ENCODE data around the gene CALML4.

The CALML4 gene

DNA sequence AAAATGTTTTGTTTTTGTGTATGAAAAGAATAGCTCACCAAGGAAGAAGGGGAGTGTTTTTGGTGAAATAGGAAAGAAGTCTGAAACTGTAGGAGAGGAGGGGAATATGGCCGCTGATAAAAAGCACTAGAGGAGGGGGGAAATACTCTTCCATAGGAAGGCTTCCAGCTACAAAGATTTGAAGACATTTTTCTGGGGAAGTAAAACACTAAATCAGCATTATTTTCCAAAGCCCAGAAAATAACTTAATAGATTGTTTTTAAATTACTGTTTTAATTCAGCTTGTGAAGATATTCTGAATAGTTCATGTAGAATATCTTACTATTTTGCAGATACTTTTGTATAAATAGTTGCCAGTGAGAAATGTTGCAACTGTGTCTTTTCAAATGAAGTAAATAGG, 54.9 kb downstream of the CALML4 start:
- Histone ChIP-seq H3K36me3 (ENCODE audit: control insufficient read depth, low read depth, low read length) (peaks cover 10% of the 10 kb centered on the region), H3K4me1 (ENCODE audit: control insufficient read depth, low read depth, low read length) (no peaks in the 10 kb centered on the region), H3K4me3 (ENCODE audit: low read length) (no peak overlapping the region), H3K27ac (ENCODE audit: low read length) (no peak overlapping the region), H3K9ac (ENCODE audit: low read length) (no peak overlapping the region), H3K27me3 (ENCODE audit: control insufficient read depth, insufficient read depth, low read length) (no peaks in the 10 kb centered on the region), H3K9me3 (ENCODE audit: control insufficient read depth, low read depth, low read length) (no peaks in the 10 kb centered on the region)

DNA sequence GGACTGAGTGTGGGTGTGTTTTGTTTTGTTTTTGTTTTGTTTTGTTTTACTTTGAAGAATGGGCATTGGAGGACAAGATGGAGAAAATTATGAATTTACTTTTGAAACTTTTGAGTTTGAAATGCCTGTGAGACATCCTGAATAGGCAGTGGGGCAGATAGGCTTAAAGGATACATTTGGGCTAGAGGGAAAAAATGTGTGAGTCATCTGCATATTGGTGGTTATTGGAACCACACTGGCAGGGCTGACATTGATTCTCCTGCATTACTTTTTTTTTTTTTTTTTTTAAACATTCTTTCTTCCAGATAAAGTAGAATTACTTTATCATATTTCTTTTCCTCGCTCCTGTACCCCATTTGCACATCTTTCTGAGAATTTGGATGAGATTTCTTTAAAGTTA, 56.1 kb downstream of the CALML4 start:
- no peak overlapping the region for H3K4me3 ChIP-seq (ENCODE audit: low read length)
- no peaks in the 10 kb centered on the region for H3K9me3 ChIP-seq (ENCODE audit: control insufficient read depth, low read depth, low read length)
- no peak overlapping the region for H3K27ac ChIP-seq (ENCODE audit: low read length)
- no peak overlapping the region for H3K9ac ChIP-seq (ENCODE audit: low read length)
- no peaks in the 10 kb centered on the region for H3K27me3 ChIP-seq (ENCODE audit: control insufficient read depth, insufficient read depth, low read length)
- H3K36me3 ChIP-seq (ENCODE audit: control insufficient read depth, low read depth, low read length), result peaks cover 10% of the 10 kb centered on the region
- H3K4me1 ChIP-seq (ENCODE audit: control insufficient read depth, low read depth, low read length), result no peaks in the 10 kb centered on the region

DNA sequence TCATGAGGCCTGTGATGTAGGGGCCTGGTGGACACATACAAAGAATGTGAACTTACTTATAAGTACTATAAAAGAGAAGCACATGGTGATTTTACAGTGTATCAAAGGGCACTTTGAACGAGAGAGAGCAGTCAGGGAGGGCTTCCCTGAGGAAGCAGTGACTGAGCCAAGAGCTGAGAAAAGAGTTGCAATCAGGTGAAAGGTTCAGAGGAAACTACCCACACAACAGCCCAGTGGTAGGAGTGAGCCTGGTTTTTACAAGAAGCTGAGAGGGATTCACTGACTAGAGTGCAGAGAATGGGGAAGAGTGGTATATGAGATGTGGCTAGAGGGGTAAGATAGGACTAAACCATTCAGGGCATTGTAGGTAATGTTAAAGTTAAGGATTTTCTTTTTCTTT, 57.1 kb downstream of the CALML4 start:
- Histone ChIP-seq H3K9ac (ENCODE audit: low read length) (no peak overlapping the region), H3K36me3 (ENCODE audit: control insufficient read depth, low read depth, low read length) (peaks cover 10% of the 10 kb centered on the region), H3K4me3 (ENCODE audit: low read length) (no peak overlapping the region), H3K27me3 (ENCODE audit: control insufficient read depth, insufficient read depth, low read length) (no peaks in the 10 kb centered on the region), H3K27ac (ENCODE audit: low read length) (no peak overlapping the region), H3K9me3 (ENCODE audit: control insufficient read depth, low read depth, low read length) (no peaks in the 10 kb centered on the region), H3K4me1 (ENCODE audit: control insufficient read depth, low read depth, low read length) (no peaks in the 10 kb centered on the region)

DNA sequence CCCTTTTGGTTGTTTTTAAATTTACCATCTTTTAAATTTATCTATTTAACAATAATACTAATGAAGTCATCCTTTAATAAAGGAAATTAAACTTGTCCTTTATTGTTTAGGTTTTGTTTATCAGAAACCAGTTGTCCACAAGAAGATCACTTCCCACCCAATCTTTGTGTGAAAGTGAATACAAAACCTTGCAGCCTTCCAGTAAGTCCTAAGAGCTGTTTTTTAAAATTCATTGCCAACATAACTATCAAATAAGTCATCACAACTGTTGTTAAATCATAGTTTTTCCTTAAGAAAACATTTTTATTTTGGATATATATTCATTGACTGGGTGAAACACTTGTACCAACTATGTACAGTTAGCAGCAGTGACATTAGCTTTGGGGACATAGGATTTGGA, 59.4 kb downstream of the CALML4 start:
- H3K27ac ChIP-seq (ENCODE audit: low read length), result no peak overlapping the region
- H3K4me3 ChIP-seq (ENCODE audit: low read length), result no peak overlapping the region
- peaks cover 10% of the 10 kb centered on the region for H3K36me3 ChIP-seq (ENCODE audit: control insufficient read depth, low read depth, low read length)
- no peaks in the 10 kb centered on the region for H3K4me1 ChIP-seq (ENCODE audit: control insufficient read depth, low read depth, low read length)
- no peak overlapping the region for H3K9ac ChIP-seq (ENCODE audit: low read length)
- H3K9me3 ChIP-seq (ENCODE audit: control insufficient read depth, low read depth, low read length), result no peaks in the 10 kb centered on the region
- H3K27me3 ChIP-seq (ENCODE audit: control insufficient read depth, insufficient read depth, low read length), result no peaks in the 10 kb centered on the region

DNA sequence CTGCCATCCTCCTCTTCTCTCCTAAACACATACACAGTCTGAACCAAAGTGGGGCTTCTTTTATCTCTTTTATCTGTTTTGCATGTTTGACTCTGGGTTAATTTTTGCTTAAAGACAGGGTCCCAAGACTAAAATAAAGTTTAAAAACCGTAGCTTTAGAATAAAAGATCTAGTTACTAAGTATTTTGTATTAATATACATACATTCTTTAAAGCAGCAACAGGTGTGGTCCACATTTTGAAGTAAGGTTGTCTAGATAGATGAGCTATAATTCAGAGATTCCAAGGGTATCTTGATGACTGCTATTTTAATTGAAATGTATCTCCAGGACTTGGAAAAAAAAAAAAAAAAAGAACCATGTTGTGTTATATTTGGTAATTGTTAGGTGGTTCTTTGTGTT, 61.3 kb downstream of the CALML4 start:
- H3K27ac ChIP-seq (ENCODE audit: low read length), result no peak overlapping the region
- H3K9ac ChIP-seq (ENCODE audit: low read length), result no peak overlapping the region
- H3K36me3 ChIP-seq (ENCODE audit: control insufficient read depth, low read depth, low read length), result peaks cover 10% of the 10 kb centered on the region
- H3K9me3 ChIP-seq (ENCODE audit: control insufficient read depth, low read depth, low read length), result no peaks in the 10 kb centered on the region
- H3K27me3 ChIP-seq (ENCODE audit: control insufficient read depth, insufficient read depth, low read length), result no peaks in the 10 kb centered on the region
- no peaks in the 10 kb centered on the region for H3K4me1 ChIP-seq (ENCODE audit: control insufficient read depth, low read depth, low read length)
- H3K4me3 ChIP-seq (ENCODE audit: low read length), result no peak overlapping the region

DNA sequence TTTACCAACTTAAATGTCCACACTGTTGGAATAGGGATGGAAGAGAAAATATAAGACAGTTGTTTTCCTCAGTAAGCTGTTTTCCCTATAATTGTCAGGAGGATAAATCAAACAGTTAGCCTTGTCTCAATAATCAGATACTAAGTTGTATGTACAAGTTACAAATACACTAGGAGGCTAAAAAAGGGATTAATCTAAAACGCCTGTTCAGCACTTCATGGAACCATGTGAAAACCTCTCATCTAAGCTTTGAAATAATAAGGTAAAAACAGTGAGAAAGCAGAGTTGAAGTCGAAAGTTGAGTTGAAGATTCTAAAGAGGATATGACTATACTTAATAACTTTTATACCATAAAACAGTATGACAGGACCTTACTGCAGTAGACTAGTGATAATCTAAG, 62.0 kb downstream of the CALML4 start:
- Histone ChIP-seq H3K9me3 (ENCODE audit: control insufficient read depth, low read depth, low read length) (no peaks in the 10 kb centered on the region), H3K27me3 (ENCODE audit: control insufficient read depth, insufficient read depth, low read length) (no peaks in the 10 kb centered on the region), H3K27ac (ENCODE audit: low read length) (no peak overlapping the region), H3K9ac (ENCODE audit: low read length) (no peak overlapping the region), H3K36me3 (ENCODE audit: control insufficient read depth, low read depth, low read length) (peaks cover 10% of the 10 kb centered on the region), H3K4me3 (ENCODE audit: low read length) (no peak overlapping the region), H3K4me1 (ENCODE audit: control insufficient read depth, low read depth, low read length) (no peaks in the 10 kb centered on the region)

All from iPS-18a (cell line).